GM10248 (cell line): ENCODE data around the gene NPSR1.
A peak's percentile ranks its signal among the peaks of the same experiment; 100 is the strongest.

Source experiments
- CTCF ChIA-PET: fragments of 300-600 bp; sonication (Branson Sonifier 250); formaldehyde crosslinking; extraction: SDS; loops from one replicate; lab custom pipeline; 2021; ENCODE audit warnings: antibody characterized with exemption; lab: Yijun Ruan, JAX
- POLR2A ChIA-PET: fragments of 350-650 bp; sonication (Branson Sonifier 250); formaldehyde crosslinking; extraction: SDS; loops from one replicate; lab custom pipeline; 2020; ENCODE audit warnings: antibody characterized with exemption; lab: Yijun Ruan, JAX
- DNase-seq: peaks from one replicate; pipeline ENCODE4 v3.0.0; 2012; ENCODE audit errors: extremely low spot score
- CTCF ChIP-seq: IDR thresholded peaks from 2 replicates; pipeline ENCODE4 v1.5.1; 2012; ENCODE audit warnings: mild to moderate bottlenecking, low read depth; ENCODE audit errors: extremely low read depth, missing control alignments, control extremely low read depth

The NPSR1 gene

GRCh38 chr7:34672430-34672829 is 14.4 kb downstream of the NPSR1 start:
- ChIA-PET POLR2A (no interaction called here), CTCF (interaction anchor here (0.8 kb wide), 1 partner anchor 16 kb away, joined by 3 read pairs; no protein-coding TSS in a partner anchor)
- TF ChIP-seq CTCF: no peak
- DNase-seq: no peak

- ChIA-PET POLR2A (no interaction called here), CTCF (interaction anchor here (0.8 to 1.4 kb wide), 3 partner anchors 12 to 35 kb away, joined by 3 read pairs; no protein-coding TSS in a partner anchor)
These were observed 15.0 kb downstream of the NPSR1 start for GRCh38 chr7:34673066-34673465.

GRCh38 chr7:34675749-34676374 is 17.8 kb downstream of the NPSR1 start:
- ChIA-PET POLR2A (no interaction called here), CTCF (interaction anchor here (1.1 to 2.4 kb wide), 5 partner anchors 9 to 838 kb away, joined by 3 to 12 read pairs (median 3); partner anchors contain the start of gene NPSR1)
- DNase-seq: peak; percentile 31
- TF ChIP-seq CTCF: peak; percentile 52

More at GRCh38 chr7:34673066-34673465, 15.0 kb downstream of the NPSR1 start:
- DNase-seq: no peak
- no peak for TF ChIP-seq CTCF

GRCh38 chr7:34677491-34677890 is 19.5 kb downstream of the NPSR1 start:
- no peak for DNase-seq
- CTCF ChIA-PET: no interaction called here
- no peak for TF ChIP-seq CTCF
- POLR2A ChIA-PET: no interaction called here

- CTCF ChIA-PET: interaction anchor here (1.4 kb wide), 1 partner anchor 21 kb away, joined by 3 read pairs; no protein-coding TSS in a partner anchor
- TF ChIP-seq CTCF: no peak
- no peak for DNase-seq
- POLR2A ChIA-PET: no interaction called here
These were observed 29.5 kb downstream of the NPSR1 start for GRCh38 chr7:34687529-34687928.

GRCh38 chr7:34696415-34696814 is 38.4 kb downstream of the NPSR1 start:
- ChIA-PET POLR2A (no interaction called here), CTCF (no interaction called here)
- TF ChIP-seq CTCF: no peak
- DNase-seq: no peak

- no peak for TF ChIP-seq CTCF
- CTCF ChIA-PET: no interaction called here
- POLR2A ChIA-PET: no interaction called here
- DNase-seq: no peak
These were observed 51.8 kb downstream of the NPSR1 start for GRCh38 chr7:34709771-34710170.
